ENCODE results near the gene MYO3B.

MYO3B gene

DNA sequence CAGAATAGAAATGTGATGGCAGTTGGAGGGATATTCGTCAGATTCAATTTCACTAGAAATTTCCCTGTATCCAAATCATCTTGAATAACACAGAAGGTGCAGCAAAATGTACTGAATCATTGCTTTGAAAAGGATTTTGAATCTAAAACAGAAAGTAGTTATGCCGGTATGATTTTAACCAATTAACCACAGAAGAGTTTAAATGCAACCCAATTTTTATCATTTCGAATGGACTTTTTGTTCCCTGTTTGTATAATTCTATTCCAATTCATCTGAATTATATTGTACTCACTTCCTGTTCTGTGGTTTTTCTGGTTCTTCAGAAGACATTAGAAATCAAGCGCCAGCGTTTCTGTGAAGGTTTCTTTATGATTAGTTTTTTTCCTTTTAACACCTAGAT is 190.4 kb downstream of the MYO3B start:
- no peak overlapping the region for H3K4me3 ChIP-seq (ENCODE audit: low read length)
- H3K9me3 ChIP-seq (ENCODE audit: insufficient read depth, low read depth, low read length), result no peaks in the 10 kb centered on the region
- peaks cover 21% of the 10 kb centered on the region; the same call in 1 of the 2 replicates for H3K27me3 ChIP-seq (ENCODE audit: insufficient read depth, low read length)
- peaks cover 49% of the 10 kb centered on the region; the same call in 1 of the 2 replicates for H3K4me1 ChIP-seq (ENCODE audit: insufficient read depth, low read length)
- H3K27ac ChIP-seq (ENCODE audit: low read length), result no peak overlapping the region
- no peak overlapping the region for H3K9ac ChIP-seq (ENCODE audit: low read depth, low read length)
- H3K36me3 ChIP-seq (ENCODE audit: insufficient read depth, low read depth, low read length), result no peaks in the 10 kb centered on the region

- Histone ChIP-seq H3K9me3 (ENCODE audit: insufficient read depth, low read depth, low read length) (no peaks in the 10 kb centered on the region), H3K27ac (ENCODE audit: low read length) (no peak overlapping the region), H3K4me3 (ENCODE audit: low read length) (no peak overlapping the region), H3K4me1 (ENCODE audit: insufficient read depth, low read length) (peaks cover 46% of the 10 kb centered on the region; the same call in 1 of the 2 replicates), H3K9ac (ENCODE audit: low read depth, low read length) (no peak overlapping the region), H3K27me3 (ENCODE audit: insufficient read depth, low read length) (peaks cover 21% of the 10 kb centered on the region; the same call in 1 of the 2 replicates), H3K36me3 (ENCODE audit: insufficient read depth, low read depth, low read length) (no peaks in the 10 kb centered on the region)
Measured at GRCh38 chr2:170369228-170369627, 191.3 kb downstream of the MYO3B start.

GRCh38 chr2:170369894-170370293 is 191.9 kb downstream of the MYO3B start:
- peaks cover 16% of the 10 kb centered on the region; the same call in 1 of the 2 replicates for H3K27me3 ChIP-seq (ENCODE audit: insufficient read depth, low read length)
- H3K4me3 ChIP-seq (ENCODE audit: low read length), result peak overlapping the region; percentile 36
- peak overlapping the region; percentile 45; the same call in 1 of the 2 replicates for H3K9ac ChIP-seq (ENCODE audit: low read depth, low read length)
- H3K36me3 ChIP-seq (ENCODE audit: insufficient read depth, low read depth, low read length), result no peaks in the 10 kb centered on the region
- H3K9me3 ChIP-seq (ENCODE audit: insufficient read depth, low read depth, low read length), result no peaks in the 10 kb centered on the region
- H3K4me1 ChIP-seq (ENCODE audit: insufficient read depth, low read length), result peaks cover 41% of the 10 kb centered on the region; the same call in 1 of the 2 replicates
- H3K27ac ChIP-seq (ENCODE audit: low read length), result no peak overlapping the region

- Histone ChIP-seq H3K27me3 (ENCODE audit: insufficient read depth, low read length) (peaks cover 16% of the 10 kb centered on the region; the same call in 1 of the 2 replicates), H3K27ac (ENCODE audit: low read length) (no peak overlapping the region), H3K9me3 (ENCODE audit: insufficient read depth, low read depth, low read length) (no peaks in the 10 kb centered on the region), H3K9ac (ENCODE audit: low read depth, low read length) (no peak overlapping the region), H3K4me3 (ENCODE audit: low read length) (no peak overlapping the region), H3K4me1 (ENCODE audit: insufficient read depth, low read length) (peaks cover 37% of the 10 kb centered on the region; the same call in 1 of the 2 replicates), H3K36me3 (ENCODE audit: insufficient read depth, low read depth, low read length) (no peaks in the 10 kb centered on the region)
Measured at GRCh38 chr2:170371231-170371998, 193.5 kb downstream of the MYO3B start.

GRCh38 chr2:170375192-170375591 is 197.2 kb downstream of the MYO3B start:
- H3K27me3 ChIP-seq (ENCODE audit: insufficient read depth, low read length), result peaks cover 9% of the 10 kb centered on the region; the same call in 1 of the 2 replicates
- H3K9me3 ChIP-seq (ENCODE audit: insufficient read depth, low read depth, low read length), result no peaks in the 10 kb centered on the region
- no peaks in the 10 kb centered on the region for H3K36me3 ChIP-seq (ENCODE audit: insufficient read depth, low read depth, low read length)

DNA sequence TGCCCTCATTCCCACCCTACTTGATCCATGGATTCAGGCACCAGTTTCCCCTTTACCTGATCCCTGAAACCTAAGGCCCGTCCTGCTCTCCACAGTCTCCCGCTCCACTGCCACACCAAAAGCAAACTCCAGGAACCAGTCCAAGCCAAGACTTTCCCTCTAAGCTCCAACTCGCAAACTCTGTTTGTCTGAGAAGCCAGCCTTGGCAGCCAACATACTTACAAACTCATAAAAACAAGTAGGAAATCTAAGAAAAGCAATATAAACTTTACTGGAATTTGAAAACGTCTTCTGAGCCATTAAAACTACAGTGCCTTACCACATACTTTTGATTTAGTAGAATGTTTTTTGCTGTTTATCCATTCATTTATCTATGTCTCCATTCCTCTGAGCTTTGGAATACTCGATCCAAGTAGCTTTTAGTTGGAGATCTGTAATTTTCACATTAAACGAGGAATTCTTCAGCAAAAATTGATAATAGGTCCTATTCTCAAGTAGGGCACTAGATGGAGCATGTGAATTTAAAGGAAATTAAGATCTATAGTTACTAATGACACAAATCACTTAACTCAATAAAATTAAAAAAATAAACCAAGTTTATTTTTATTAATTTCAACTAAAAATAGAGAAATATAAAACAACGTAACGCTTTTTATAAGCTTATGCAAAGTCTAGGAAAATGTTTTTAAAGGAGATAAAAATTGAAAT is 199.7 kb downstream of the MYO3B start:
- H3K27me3 ChIP-seq (ENCODE audit: insufficient read depth, low read length), result peaks cover 7% of the 10 kb centered on the region; the same call in 1 of the 2 replicates
- H3K27ac ChIP-seq (ENCODE audit: low read length), result no peak overlapping the region
- no peak overlapping the region for H3K9ac ChIP-seq (ENCODE audit: low read depth, low read length)
- H3K9me3 ChIP-seq (ENCODE audit: insufficient read depth, low read depth, low read length), result no peaks in the 10 kb centered on the region
- no peak overlapping the region for H3K4me3 ChIP-seq (ENCODE audit: low read length)
- H3K4me1 ChIP-seq (ENCODE audit: insufficient read depth, low read length), result 0 out of 2 replicates have a peak, but pooled peaks cover 4% of the 10 kb centered on the region
- no peaks in the 10 kb centered on the region for H3K36me3 ChIP-seq (ENCODE audit: insufficient read depth, low read depth, low read length)

More at GRCh38 chr2:170375192-170375591, 197.2 kb downstream of the MYO3B start:
- Histone ChIP-seq H3K27ac (ENCODE audit: low read length) (no peak overlapping the region), H3K4me1 (ENCODE audit: insufficient read depth, low read length) (peaks cover 4% of the 10 kb centered on the region; the same call in 1 of the 2 replicates), H3K4me3 (ENCODE audit: low read length) (no peak overlapping the region), H3K9ac (ENCODE audit: low read depth, low read length) (no peak overlapping the region)

GRCh38 chr2:170380267-170380666 is 202.3 kb downstream of the MYO3B start:
- no peak overlapping the region for H3K9ac ChIP-seq (ENCODE audit: low read depth, low read length)
- no peak overlapping the region for H3K4me3 ChIP-seq (ENCODE audit: low read length)
- H3K27me3 ChIP-seq (ENCODE audit: insufficient read depth, low read length), result no peaks in the 10 kb centered on the region
- H3K36me3 ChIP-seq (ENCODE audit: insufficient read depth, low read depth, low read length), result no peaks in the 10 kb centered on the region
- no peaks in the 10 kb centered on the region for H3K9me3 ChIP-seq (ENCODE audit: insufficient read depth, low read depth, low read length)
- H3K27ac ChIP-seq (ENCODE audit: low read length), result no peak overlapping the region
- H3K4me1 ChIP-seq (ENCODE audit: insufficient read depth, low read length), result 0 out of 2 replicates have a peak, but pooled peaks cover under 1% of the 10 kb centered on the region

GRCh38 chr2:170381678-170382077 is 203.7 kb downstream of the MYO3B start:
- Histone ChIP-seq H3K9me3 (ENCODE audit: insufficient read depth, low read depth, low read length) (no peaks in the 10 kb centered on the region), H3K36me3 (ENCODE audit: insufficient read depth, low read depth, low read length) (no peaks in the 10 kb centered on the region), H3K27ac (ENCODE audit: low read length) (no peak overlapping the region), H3K9ac (ENCODE audit: low read depth, low read length) (no peak overlapping the region), H3K4me3 (ENCODE audit: low read length) (no peak overlapping the region), H3K4me1 (ENCODE audit: insufficient read depth, low read length) (no peaks in the 10 kb centered on the region), H3K27me3 (ENCODE audit: insufficient read depth, low read length) (no peaks in the 10 kb centered on the region)

GRCh38 chr2:170386554-170386953 is 208.6 kb downstream of the MYO3B start:
- no peaks in the 10 kb centered on the region for H3K27me3 ChIP-seq (ENCODE audit: insufficient read depth, low read length)
- H3K9ac ChIP-seq (ENCODE audit: low read depth, low read length), result no peak overlapping the region
- H3K4me1 ChIP-seq (ENCODE audit: insufficient read depth, low read length), result no peaks in the 10 kb centered on the region
- H3K27ac ChIP-seq (ENCODE audit: low read length), result no peak overlapping the region
- no peaks in the 10 kb centered on the region for H3K9me3 ChIP-seq (ENCODE audit: insufficient read depth, low read depth, low read length)
- H3K36me3 ChIP-seq (ENCODE audit: insufficient read depth, low read depth, low read length), result no peaks in the 10 kb centered on the region
- no peak overlapping the region for H3K4me3 ChIP-seq (ENCODE audit: low read length)

DNA sequence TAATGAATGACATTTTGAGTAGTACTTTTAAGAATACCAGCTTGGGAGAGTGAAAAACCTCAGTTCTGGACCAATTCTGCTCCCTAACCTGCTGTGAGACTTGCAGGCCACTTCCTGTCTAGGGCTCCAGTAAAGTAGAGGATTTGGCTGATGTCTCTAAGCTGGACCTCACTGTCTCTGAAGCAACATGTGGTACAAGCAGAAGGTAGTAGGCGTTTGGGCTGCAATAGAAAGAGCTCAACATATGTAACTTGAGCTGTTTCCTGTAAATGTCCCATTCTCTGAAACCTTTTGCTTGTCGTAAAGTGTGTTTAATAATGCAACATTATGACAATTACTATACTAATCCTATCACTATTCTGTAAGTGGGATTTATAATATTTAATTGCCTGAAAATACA is 213.1 kb downstream of the MYO3B start:
- no peaks in the 10 kb centered on the region for H3K9me3 ChIP-seq (ENCODE audit: insufficient read depth, low read depth, low read length)
- no peaks in the 10 kb centered on the region for H3K27me3 ChIP-seq (ENCODE audit: insufficient read depth, low read length)
- H3K9ac ChIP-seq (ENCODE audit: low read depth, low read length), result no peak overlapping the region
- H3K36me3 ChIP-seq (ENCODE audit: insufficient read depth, low read depth, low read length), result no peaks in the 10 kb centered on the region
- H3K27ac ChIP-seq (ENCODE audit: low read length), result no peak overlapping the region
- no peak overlapping the region for H3K4me3 ChIP-seq (ENCODE audit: low read length)
- peaks cover 3% of the 10 kb centered on the region; the same call in 1 of the 2 replicates for H3K4me1 ChIP-seq (ENCODE audit: insufficient read depth, low read length)

GRCh38 chr2:170391697-170392096 is 213.8 kb downstream of the MYO3B start:
- H3K4me3 ChIP-seq (ENCODE audit: low read length), result no peak overlapping the region

More at GRCh38 chr2:170391697-170392096, 213.8 kb downstream of the MYO3B start:
- Histone ChIP-seq H3K27me3 (ENCODE audit: insufficient read depth, low read length) (no peaks in the 10 kb centered on the region), H3K4me1 (ENCODE audit: insufficient read depth, low read length) (peaks cover 3% of the 10 kb centered on the region; the same call in 1 of the 2 replicates), H3K36me3 (ENCODE audit: insufficient read depth, low read depth, low read length) (no peaks in the 10 kb centered on the region), H3K27ac (ENCODE audit: low read length) (no peak overlapping the region), H3K9me3 (ENCODE audit: insufficient read depth, low read depth, low read length) (no peaks in the 10 kb centered on the region), H3K9ac (ENCODE audit: low read depth, low read length) (no peak overlapping the region)
